ENCODE results near the gene HNRNPC.
A peak's percentile ranks its signal among the peaks of the same experiment; 100 is the strongest.
"Not testable (repeated sequence)": the region's sequence is repeated elsewhere in the genome, so short reads cannot be mapped to it uniquely, and the experiment has no call there.

HNRNPC gene

DNA sequence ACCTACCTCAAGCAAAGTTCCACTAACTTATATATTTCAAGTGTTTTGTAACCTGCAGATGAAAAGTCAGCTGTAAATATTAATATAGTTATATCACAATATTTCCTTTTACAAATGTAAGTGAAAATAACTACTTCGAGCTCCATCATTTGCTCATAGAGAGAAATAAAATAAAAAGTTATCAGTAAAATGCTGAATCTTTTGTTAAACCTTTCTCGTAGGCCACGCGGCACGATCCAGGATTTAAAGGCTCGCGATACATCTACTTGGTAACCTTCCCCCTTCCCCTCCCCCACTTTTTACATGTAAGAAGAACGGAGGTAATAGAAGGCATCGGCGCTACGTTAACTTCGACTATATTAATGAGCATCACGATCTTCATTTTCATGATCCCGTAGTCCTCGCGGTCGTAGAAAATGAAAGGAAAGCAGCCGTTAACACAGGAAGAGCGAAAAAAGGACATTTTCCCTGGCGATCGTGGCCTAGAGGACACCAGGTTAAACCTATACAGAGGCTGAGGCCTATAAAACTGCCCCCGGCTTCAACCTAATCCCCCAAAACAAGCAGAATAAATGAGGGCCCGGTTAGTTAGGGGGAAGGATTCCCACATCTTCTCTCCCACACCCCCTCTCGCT, 508 bp downstream of the HNRNPC start:
- DNase-seq, result peak in 2 of 5 donors; percentile 39 to 64

GRCh38 chr14:21267886-21268616, 1.2 kb downstream of the HNRNPC start:
- DNase-seq, result no peak

GRCh38 chr14:21267431-21267845, 1.8 kb downstream of the HNRNPC start:
- DNase-seq, result peak in 1 of 5 donors; percentile 9

DNA sequence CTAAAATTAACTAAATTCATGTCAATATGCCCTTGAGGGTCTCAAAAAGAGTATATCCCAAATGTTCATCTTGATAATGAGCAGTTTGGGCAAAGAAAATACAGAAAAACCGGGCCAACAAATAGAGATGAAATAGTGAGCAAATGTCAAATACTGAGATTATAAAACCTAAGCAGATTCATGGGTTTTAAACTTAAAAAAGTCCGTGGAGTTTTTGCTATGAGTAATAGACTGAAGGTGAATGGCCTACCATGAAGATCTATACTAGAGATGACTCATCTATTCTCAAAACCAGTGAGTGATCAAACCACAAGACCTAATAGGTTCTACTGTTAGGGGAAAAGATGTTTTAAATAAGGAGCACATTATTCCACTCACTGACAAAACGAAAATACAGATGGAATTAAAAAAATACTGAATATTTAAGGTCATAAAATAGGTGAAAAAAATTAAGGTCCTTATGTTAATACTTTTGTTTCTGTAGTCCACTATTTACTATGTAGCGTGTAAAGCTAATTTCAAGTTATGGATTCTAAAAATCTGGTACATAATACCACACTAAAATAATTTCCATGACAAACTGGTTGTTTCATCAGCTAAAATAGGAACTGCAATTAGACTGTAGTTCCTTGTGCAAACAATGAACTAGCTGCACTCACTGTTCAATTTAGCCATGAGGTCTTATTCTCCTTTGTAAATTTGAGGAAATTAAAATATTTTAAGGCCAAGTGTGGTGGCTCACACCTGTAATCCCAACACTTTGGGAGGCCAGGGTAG, 5.0 kb downstream of the HNRNPC start:
- peak in 1 of 5 donors; percentile 81 for DNase-seq

DNA sequence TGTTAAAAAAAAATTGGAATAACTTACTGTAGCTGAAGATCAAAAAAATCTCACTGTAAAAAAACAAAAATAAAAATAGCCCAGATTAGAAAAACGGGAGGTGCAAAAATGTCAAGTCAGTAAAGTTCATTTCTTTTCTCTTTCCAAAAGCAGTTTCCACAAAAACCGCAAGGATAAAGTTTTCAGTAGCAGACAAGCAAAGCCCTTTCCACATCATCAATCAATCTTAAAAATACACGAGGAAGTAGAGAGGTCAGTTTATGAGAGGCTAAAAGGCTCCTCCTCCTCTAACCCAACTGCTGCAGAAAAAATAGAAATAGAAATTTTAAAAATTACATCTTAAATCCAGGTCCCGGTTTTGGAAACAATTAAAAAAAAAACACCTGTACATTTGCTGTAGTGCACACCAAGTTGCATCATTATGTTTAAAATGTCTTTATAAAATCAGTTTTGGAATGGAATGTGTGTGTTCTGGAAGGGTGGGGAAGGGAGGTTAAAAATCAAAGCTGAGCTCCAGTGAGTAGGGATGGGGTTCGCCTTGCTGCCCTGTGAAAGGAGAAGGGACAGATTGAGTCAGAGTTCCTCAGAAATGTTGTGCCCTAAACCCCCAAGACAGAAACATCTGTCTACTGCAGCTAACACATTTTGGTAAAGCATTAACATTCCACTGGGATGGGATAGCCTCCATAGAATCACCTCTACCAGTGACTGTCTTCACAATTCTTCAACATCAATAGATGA, 5.8 kb downstream of the HNRNPC start:
- DNase-seq, result no peak

- DNase-seq, result no peak
Observed at GRCh38 chr14:21262410-21262809, 6.8 kb downstream of the HNRNPC start.

GRCh38 chr14:21261824-21262223, 7.4 kb downstream of the HNRNPC start:
- DNase-seq, result no peak

DNA sequence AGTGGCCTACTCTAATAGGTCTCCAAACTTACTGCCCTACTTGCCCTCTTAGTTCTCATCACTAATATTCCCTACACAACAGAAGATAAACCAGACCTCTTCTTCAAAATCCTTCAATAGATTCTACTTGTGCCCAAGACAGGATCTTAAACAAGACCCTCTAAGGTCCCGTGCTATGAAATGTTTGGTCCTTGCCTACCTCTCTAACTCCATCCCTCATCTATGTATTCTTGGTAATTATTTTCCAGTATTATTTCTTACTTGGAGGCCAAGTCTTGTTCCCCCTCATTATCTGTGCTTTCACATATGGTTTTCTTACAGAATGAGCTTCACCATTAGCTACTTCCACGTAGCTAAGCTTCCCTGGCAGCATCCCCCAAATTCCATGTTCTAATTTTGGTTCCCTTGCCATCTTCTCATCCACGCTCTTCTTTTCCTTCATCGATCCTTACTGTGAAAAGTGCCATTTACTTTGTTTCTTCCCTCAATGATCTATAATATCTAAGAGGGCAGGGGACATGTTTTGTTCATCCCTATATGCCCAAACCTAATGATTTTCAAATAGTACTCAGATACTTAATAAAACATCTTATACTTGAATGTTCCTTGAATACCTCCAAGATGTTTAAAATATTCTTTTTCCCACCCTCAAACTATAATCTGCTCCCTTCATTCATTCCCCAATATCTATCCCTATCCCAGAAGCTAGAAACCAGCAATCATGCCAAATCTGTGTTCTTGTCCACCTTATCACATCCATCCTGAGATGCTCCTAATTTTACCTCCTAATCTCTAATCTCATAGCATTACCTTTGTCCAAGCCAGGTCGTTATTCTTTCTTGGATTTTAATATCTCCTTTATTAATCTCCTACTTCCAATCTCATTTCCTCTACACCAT, 10.1 kb downstream of the HNRNPC start:
- no peak for DNase-seq

- no peak for DNase-seq
Observed at GRCh38 chr14:21258005-21258888, 11.0 kb downstream of the HNRNPC start.

- DNase-seq, result no peak
Observed at GRCh38 chr14:21257394-21257909, 11.8 kb downstream of the HNRNPC start.

DNA sequence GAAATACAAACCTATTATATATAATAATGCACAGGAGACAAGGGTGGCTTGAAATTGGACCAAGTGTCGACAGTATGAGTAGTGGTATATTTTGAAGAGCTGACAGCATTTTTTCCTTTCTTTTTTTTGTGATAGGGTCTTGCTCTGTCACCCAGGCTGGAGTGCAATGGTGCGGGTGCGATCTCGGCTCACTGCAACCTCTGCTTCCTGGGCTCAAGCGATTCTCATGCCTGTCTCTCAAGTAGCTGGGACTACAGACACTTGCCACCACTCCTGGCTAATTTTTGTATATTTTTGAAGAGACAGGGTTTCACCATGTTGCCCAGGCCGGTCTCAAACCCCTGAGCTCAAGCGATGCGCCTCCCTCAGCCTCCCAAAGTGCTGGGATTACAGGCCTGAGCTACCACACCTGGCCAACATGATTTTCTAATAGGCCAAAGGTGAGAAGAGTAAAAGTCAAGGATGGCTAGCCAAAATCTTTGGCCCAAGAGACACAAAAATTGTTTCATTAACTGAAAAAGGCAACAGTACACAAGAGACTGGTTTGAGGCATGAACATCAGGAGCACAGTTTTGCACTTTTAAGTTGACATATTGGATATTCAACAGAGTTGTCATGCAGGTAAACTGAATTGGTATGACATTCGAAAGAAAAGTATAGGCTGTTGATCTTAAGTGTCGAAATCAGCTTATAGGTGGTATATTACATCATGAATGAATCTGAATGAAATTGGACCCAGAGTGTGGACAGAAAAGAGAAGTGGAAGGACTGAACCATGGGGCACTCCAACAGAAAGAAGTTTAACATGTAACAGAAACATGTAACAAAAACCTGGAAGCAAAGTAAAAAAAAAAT, 12.5 kb downstream of the HNRNPC start:
- no peak for DNase-seq

- not testable (repeated sequence) for DNase-seq
Observed at GRCh38 chr14:21256102-21256447, 13.2 kb downstream of the HNRNPC start.

DNA sequence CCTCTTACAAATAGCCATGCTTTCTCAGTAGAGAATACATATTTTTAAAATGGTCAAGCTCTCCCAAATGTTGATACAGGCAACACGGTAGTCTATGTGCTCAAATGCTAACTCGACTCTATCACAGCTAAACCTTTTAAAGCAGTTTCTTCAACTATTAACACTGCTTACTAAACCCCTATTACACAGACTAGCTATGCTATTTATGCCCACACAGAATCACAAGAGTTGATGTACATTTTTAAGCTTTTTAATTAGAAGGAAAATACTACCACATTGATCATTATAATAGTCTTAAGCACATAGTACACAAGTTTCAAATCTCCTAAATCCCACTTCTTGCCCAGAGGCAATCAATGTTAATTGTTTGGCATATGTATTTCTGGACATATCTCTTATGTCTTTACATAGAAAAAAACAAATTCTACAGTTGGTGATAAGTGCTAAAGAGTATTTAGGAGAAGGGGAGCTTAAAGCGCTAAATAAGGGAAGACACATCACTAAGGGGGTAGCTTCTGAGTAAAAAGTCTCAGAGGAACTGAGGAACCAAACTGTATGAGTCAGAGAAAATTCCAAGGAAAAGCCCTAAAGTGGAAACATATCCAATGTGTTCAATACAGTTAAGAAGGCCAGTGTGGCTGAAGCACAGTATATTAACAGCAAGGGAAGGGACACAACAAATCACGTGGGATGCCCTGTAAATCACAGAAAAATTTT, 13.7 kb downstream of the HNRNPC start:
- no peak for DNase-seq

DNA sequence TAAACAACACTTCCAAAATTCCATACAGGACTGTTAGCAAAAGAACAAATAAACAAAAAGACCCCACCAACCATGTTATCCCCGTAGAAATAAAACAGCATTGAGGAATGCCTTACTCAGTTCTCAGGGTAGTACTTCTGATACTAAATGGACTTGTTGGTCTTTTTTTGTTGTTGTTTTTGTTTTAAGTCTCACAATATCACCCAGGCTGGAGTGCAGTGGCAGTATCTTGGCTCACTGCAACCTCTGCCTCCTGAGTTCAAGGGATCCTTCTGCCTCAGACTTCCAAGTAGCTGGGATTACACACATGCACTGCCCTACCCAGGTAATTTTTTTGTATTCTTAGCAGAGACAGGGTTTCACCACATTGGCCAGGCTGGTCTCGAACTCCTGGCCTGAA, 17.1 kb downstream of the HNRNPC start:
- no peak for DNase-seq

GRCh38 chr14:21251215-21251614, 18.0 kb downstream of the HNRNPC start:
- no peak for DNase-seq

DNA sequence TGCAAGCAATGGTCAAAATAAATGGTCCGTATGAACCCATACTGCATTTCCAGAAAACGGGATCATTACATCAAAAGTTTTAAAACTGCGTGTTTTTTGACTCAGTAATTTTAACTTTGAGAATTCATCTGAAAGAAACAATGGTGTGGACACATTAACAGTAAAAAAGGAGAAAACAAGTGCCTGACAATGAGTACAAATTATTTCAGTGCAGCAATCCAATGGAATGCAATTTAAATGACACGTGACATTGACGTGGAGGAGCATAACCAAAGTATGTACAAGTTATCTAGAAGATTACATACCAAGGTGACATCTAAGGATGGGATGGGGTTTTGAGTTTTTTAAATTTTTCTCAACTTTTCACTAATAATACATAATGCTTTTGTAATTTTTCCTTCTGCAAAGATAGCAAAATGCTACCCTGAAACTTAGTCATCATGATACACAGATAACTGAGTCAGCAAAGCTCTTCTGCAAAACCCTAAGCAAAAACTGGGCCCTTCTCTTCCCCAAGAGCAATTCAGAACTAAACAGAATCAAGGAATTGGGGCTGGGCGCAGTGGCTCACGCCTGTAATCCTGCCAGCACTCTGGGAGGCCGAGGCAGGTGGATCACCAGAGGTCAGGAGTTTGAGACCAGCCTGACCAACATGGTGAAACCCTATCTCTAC, 20.4 kb downstream of the HNRNPC start:
- DNase-seq, result no peak

DNA sequence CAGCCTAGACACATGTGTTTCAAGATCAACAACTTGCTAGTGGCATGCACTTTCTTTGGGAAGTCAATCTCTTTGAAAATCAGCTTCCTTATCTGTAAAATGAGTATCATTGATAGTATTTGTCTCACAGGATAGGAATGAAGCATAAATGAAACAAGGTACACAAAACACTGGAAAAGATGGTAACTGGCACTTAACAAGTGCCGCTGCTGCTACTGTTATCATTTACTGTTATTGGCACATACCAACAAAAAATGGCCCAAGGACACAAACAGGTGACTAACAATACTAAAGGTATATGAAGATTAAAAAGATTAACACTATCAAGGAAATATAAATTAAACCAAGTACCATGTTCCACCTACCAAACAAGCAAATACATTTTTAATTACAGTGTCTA, 20.9 kb downstream of the HNRNPC start:
- no peak for DNase-seq

GRCh38 chr14:21245813-21246212, 23.4 kb downstream of the HNRNPC start:
- DNase-seq, result no peak

All from T-helper 1 cell (primary cell).